GM18868 (cell line): ENCODE data around the gene ARID3A.
"Not testable (repeated sequence)": the region's sequence is repeated elsewhere in the genome, so short reads cannot be mapped to it uniquely, and the experiment has no call there.

ENCODE experiments used
- ATAC-seq: cut with Tn5 transposase; IDR thresholded peaks from one replicate; pipeline ENCODE4 v1.9.1; 2021; ENCODE audit warnings: mild to moderate bottlenecking, moderate library complexity; ENCODE audit not compliant: unreplicated experiment

Gene ARID3A

DNA sequence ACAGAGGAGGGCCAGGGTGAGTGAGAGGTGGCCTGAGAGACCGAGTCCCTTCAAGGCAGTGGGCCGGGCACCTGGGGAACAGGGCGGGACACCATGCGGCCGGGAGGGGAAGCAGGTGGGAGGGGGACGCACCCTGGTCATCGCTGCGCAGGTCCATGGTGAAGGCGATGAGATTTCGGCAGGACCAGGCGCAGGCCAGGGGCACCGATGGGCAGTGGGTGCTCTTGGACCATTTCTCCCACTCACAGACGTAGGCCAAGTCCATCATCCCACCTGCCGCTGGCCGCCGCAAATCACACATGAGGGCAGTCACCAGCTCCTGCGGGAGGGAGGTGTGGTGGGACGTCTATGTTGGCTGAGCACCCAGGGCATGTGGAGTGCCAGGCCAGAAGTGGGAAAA lies 35.0 kb upstream of the ARID3A start:
- ATAC-seq, result no peak

DNA sequence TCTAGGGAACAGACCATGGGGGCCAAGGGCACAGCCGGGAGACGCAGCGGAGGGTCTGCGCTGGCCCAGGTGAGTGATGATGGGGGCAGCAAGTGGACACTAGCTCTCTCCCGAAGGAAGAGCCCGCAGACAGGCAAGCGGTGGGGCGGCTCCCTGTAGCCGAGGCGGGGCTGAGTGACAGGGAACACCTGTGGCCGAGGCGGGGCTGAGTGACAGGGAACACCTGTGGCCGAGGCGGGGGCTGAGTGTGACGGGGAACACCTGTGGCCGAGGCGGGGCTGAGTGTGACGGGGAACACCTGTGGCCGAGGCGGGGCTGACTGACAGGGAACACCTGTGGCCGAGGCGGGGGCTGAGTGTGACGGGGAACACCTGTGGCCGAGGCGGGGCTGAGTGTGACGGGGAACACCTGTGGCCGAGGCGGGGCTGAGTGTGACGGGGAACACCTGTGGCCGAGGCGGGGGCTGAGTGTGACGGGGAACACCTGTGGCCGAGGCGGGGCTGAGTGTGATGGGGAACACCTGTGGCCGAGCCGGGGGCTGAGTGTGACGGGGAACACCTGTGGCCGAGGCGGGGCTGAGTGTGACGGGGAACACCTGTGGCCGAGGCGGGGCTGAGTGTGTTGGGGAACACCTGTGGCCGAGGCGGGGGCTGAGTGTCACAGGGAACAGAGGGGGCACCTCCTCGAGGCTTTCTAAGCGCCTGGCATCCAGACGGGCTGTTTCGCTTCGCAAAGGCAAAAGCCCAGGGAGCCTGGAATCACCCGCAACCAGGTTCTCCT lies 34.2 kb upstream of the ARID3A start:
- not testable (repeated sequence) for ATAC-seq

DNA sequence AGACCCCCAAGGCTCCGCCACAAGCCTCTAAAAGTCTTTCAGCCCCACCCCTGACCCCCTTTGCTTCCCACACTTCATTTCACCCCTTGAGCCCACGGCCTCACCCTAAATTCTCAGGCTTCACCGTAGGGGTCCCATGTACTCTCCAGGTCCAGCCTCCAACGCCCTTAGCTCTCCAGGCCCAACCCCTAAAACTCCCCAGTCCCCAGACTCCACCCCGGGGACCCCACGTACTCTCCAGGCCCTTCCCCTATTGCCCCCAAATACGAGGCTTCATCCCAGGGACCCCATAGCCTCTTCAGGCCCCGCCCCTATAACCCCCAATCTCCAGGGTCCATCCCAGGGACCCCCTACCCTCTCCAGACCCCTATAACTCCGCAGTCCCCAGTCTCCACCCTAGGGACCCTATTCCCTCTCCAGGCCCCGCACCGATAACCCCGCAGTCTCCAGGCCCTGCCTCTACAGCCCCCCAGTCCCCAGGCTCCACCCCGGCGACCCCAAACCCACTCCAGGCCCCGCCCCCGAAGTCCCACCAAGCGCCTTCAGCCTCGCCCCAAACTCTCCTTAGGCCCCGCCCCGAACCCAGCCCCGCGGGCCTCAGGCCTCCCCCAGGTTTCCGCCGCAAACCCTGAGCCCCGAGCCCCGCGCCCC lies 33.5 kb upstream of the ARID3A start:
- peak; percentile 22 for ATAC-seq

DNA sequence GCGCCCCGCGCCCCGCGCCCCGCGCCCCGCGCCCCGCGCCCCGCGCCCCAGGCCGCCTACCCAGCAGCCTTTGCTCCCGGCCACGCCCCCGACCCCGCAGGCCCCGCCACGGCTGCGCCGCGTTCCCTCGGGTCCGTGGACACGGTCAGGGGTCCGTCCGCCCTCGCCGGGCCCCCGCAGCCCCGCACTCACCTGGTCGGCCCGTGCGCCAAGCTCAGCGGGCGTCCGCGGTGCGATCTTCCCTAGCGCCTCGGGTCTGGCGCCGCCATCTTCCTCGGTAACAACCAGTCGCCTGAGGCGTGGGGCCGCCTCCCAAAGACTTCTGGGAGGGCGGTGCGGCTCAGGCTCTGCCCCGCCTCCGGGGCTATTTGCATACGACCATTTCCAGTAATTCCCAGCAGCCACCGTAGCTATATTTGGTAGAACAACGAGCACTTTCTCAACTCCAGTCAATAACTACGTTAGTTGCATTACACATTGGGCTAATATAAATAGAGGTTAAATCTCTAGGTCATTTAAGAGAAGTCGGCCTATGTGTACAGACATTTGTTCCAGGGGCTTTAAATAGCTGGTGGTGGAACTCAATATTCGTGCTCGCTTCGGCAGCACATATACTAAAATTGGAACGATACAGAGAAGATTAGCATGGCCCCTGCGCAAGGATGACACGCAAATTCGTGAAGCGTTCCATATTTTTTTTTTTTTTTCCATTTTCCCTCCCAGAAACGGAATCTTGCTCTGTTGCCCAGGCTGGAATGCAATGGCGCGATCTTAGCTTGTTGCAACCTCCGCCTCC lies 32.7 kb upstream of the ARID3A start, which contains the start of the genes MED16 and RNU6-9:
Gene MED16 (minus strand): TSS at position 294 of the 796 bp plus-strand sequence. CDS start 2,056 bp downstream, outside the sequence.
Gene RNU6-9 (plus strand): TSS at position 591 of the 796 bp plus-strand sequence.
- ATAC-seq, result peak; percentile 72

DNA sequence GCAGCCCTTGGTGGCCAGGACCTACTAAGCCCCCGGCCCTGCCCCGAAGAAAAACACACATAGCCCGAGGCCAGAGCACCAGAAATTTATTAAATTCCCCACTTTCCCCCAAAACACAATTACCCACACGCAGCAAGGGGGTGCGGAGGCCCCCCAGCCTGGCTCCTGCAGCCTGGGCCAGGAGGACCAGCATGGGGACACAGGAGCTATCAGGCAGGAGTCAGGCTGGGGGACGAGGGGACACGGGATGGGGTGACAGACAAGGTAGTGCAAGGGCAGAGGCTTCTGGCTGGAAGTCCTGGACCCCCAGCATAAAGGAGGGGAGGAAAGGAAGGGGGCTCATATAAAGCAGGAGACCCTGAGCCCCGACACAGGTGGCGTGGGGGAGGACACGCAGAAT lies 29.4 kb upstream of the ARID3A start:
- ATAC-seq, result no peak

DNA sequence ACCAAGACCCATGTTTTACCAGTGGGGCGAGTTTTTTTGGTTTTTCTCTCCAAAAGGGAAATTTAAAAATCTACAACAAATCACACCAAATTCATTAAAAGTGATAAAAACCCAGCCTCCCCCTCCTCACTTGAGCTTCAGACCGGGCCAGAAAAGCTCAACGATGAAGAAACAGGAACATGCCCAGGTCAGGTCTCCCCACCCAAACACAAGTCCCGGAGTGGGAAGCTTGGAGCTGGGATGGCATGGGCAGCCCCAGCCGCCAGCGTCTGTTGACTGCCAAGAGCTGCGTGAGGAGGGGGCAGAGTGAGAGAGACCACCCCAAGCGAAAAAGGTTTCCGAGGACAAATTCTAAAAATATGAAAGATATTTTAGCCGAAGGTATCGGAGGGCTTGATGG lies 28.8 kb upstream of the ARID3A start:
- ATAC-seq, result no peak

DNA sequence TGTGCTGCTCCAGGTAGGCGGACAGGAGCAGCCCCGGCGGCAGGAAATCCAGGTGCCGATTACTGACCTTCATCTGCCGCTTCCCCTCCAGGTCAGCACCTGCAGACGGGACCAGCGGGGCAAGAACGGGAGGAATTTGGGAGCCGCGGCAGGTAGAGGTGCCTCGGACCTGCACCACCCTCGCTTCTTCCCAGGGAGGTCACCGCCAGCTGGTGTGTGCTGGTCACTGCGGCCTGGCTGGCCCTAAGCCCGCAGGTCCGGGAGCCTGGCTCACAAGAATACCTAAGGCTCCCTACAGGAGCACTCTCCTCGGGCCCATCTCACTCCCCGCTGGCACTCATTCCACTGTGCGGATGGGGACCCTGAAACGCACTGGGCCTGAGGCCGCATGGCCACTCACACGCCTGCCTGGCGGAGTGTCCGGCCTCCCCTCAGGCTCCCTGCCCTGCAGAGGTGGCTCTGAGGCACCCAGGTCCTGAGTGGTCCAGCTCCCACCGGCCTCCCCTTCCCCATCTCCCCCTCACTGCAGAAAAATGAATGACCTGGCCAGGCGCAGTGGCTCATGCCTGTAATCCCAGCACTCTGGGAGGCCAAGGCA lies 28.3 kb upstream of the ARID3A start:
- ATAC-seq, result no peak

DNA sequence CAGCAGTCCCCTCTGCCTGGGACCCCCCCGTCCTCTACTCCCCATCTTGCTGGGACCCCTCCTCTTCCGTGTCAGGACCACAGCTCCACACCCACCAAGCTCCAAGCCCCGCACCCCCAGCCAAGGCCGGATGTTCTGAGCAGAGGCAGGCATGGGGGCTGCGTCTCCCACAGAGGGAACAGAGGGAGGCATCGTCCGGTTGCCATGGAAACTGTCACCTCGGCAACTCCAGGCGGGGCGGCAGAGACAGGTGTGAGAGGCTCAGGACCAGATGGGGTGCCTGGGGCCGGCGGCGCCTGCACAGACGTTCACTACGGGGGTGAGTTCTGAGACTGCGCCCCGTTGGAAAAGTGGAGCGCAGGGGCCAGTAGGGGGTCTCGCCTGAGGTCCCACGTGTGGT lies 27.2 kb upstream of the ARID3A start:
- no peak for ATAC-seq

DNA sequence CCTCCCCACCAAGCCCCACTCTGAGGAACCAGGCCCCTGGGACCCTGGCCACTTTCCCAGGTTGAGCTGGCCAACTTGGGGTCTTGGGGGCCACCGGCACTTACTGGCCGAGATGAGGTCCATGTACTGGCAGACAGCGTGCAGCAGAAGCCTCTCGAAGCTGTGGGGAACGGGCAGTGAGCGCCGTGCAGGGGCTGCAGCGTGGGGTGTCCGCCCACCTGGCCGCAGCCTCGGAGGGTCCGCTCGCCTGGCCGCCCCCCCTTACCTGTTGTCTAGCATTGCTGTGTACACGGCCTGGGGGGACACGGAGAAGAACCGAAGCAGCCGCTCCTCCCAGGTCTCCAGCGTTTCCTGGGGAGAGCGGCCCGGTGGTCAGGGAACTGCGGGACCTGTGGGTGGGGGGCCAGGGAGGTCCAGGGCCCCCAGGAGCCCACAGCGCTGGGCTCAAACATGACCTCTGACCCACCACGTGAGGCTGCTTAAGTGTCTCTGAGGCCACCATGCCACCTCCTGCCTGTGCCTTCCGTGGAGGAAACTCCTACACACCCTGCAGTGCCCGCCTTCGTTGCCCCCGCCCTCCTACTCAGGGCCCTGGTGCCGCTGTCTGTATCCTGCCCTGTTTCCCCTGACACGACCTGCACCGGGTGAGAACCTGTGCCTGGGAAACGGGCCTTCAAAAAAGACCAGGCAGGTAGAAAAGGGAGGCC lies 26.3 kb upstream of the ARID3A start:
- ATAC-seq, result no peak

DNA sequence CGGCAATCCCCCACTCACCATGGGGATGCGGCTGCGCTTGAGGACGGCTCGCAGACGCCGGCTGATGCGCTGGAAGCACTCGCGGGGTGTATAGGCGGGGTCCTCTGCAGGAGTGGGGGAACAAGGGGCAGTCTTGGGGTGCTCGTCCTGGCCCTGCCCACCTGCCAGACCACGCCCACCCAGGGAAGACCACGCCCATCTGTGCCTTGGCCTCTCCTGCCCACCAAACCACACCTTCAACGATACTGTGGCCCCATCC lies 25.9 kb upstream of the ARID3A start:
- ATAC-seq, result no peak

DNA sequence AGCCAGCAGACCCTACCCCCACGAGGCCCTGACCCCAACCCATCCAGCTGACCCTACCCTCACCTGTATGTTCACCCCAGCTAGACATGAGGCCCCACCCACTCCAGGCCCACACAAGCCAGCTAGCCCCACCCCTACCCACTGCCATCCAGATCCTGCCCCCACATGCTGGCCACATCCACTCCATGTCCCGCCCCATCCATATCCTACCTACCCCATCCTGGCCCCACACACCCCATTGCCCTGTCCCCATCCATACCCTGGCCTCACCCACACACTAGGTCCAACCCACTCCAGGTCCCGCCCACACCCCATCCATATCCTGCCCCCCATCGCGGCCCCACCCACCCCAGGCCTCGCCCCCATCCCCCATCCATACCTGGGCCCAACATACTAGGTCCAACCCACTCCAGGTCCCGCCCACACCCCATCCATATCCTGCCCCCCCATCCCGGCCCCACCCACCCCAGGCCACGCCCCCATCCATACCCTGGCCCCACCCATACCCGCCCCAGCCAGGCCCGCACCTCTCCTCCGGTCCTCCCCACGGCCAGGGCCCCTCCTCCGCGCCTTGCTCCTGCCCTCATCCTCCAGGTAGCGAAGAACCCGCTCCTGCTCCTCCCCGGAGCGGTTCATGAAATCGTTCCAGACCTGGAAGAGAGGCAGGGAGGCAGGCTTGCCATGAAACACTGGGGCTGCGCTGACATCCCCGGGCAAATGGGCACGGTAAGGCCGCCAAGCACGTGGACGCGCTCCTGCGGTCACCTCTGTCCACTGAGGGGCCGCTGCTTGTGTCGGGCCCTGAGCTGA lies 25.3 kb upstream of the ARID3A start:
- no peak for ATAC-seq

DNA sequence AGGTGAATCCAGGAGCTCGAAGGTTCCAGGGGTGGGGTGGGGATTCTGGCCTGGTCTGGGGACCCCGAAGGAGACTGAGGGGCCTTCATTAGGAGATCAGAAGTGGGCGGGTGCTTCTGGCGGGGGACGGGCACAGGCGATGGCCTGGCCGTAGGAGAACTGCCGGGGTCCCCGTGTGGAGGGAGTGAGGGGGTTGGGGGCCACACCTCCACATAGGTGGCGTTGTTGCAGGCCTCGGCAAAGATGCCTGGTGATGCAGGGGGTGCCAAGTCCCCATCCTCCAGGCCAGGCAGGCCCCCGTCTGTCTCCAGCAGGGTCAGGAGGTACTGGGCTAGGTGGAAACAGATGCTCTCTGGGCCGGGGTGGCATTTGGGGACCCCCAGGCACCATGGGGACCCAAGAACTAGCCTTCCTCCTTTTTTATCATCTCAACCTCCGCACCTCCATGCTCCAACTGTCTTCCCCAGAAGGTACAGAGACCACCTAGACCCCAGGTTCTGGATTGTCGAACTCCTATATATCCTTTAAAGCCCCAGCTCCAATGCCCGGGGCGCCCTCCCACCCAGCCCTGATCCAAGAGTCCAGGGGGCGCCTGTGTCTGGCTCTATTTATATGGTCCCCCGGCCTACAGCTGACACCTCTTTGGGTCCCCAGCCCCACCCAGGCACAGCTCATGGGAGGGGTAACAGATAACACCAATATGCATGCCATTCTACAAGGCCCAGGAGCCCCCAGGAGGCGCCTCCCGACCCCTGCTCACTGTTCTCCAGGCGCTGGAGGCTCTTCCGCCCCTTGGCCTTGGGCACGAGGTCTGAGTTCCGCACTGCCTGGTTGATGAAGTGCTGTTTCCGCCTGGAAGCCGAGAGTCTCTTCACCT lies 24.4 kb upstream of the ARID3A start:
- ATAC-seq, result no peak

DNA sequence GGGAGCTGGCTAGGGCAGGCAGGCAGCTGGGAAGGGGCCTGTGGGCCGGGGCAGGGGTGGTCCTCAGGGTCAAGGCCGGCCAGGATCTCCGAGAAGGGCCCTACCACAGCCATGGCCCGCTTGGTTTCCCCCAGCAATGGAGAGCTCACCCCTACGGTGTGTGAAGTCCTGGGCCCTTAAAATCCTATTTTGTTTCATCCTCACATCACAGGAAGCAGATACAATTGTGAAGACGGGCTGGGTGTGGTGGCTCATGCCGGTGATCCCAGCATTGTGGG lies 23.8 kb upstream of the ARID3A start:
- no peak for ATAC-seq

DNA sequence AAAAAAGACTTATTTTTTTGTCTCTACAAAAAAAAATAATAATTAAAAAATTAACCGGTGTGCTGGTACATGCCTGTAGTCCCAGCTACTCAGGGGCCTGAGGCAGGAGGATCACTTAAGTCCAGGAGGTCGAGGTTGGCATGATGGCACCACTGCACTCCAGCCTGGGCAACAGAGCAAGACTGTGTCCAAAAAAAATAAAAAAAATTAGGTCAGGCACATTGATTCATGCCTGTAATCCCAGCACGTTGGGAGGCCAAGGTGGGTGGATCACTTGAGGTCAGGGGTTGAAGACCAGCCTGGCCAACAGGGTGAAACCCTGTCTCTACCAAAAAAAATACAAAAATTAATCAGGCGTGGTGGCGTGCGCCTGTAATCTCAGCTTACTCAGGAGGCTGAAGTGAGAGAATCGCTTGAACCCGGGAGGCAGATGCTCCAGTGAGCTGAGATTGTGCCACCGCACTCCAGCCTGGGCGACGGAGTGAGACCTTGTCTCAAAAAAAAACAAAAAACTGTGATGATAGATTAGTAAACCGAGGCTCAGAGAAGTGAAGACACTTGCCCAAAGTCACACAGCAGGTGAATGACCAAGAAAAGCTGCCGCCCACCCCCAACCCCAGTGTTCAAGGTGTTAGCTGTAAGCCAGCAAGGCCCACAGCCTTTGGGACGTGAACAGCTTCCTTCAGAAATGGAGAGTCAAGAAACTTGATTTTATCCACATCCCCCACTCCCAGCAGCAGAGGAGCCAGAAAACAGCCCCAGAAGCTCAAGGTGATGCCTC lies 23.2 kb upstream of the ARID3A start:
- no peak for ATAC-seq

DNA sequence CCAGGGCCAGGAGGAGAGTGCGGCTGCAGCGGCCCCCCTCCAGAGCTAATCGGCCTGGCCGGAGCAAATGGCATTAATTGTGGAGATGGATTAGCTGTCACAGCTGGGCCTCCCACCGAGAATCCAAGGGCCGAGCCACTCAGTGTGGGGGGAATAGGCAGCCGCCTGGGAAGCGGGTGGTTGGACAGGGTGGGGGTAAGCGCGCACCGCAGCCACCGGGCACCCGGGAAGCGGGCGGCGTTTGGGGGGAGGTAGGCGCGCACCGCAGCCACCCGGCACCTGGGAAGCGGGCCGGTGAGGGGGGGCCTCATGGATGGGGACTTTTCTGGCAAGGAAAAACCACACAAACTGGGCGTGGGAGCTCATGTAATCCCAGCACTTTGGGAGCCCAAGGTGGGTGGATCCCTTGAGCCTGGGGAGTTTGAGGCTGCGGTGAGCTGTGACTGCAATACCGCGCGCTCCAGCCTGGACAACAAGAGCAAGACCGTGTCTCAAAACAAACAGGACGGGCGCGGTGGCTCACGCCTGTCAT lies 22.5 kb upstream of the ARID3A start:
- no peak for ATAC-seq

DNA sequence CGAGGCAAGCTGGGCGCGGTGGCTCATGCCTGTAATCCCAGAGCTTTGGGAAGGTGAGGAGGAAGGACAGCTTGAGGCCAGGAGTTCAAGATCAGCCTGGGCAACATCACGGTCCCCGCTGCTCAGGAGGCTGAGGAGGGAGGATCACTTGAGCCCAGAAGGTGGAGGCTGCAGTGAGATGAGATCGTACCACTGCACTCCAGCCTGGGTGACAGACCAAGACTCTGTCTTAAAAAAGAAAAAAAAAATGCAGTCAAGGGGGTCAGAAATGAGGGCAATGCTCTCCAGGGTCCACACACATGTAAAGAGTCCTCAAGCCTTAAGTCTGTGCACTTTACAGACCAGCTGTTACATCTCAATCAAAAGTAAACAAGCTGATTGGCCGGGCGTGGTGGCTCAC lies 21.3 kb upstream of the ARID3A start:
- ATAC-seq, result no peak

DNA sequence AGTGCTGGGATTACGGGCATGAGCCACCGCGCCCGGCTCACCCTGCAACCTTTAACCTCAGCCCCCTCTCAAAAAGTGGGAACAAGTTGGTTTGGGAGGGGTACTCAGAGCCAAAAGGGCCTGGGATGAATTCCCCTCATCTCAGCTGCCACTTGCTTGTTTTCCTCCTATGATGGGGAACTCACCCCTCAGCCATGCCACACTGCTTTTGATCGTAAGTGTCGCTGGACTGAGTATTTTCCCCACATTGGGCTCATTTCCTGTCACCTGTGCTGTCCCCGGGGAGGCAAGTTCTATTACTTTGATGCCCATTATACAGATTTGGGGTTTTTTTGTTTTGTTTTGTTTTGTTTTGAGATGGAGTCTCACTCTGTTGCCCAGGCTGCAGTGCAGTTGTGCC lies 19.4 kb upstream of the ARID3A start:
- ATAC-seq, result no peak

DNA sequence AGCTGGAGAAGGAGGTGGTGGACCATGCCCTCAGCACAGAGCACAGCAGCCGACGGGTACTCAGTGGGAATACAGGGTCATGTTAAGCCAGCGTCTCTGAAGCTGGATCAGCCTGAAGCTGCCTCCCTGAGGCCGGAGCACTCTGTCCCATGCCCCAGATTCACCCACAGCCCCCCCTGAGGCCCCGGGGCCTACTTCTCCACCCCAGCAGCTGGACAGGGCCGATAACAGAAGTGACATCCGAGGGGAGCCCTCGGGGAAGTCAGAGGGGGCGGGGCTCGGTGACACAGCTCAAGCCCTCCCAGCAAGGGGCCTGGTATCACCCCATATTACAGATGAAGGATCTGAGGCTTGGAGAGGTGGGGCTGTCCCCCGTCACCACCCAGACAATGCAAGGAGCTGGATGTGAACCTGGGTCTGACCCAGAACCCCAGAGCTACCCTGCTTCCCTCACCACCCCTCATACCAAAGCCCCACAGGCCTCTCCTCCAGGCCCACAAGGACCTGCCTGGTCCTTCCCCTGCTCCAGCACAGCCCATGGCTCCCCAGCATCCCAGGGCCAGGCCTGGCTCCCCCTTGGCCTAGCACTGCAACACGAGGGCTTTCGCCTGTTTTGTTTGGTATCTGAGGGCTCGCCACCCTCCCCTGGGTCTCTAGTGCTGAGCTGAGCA lies 18.5 kb upstream of the ARID3A start:
- no peak for ATAC-seq
